Hematopoietic multipotent progenitor cell treated with erythropoietin and hydrocortisone succinate and interleukin-3 and kit ligand, for 4 days (in vitro differentiated cells): ENCODE data around the gene CPTP.

Experiments
- DNase-seq: peaks from one replicate; pipeline ENCODE4 v3.0.0-alpha.2; 2015

CPTP gene

GRCh38 chr1:1324524-1325287 is at the start of gene CPTP, which contains the start of gene INTS11:
Gene CPTP (plus strand): TSS chr1:1324802. CDS start chr1:1326911, 2,109 bp downstream.
Gene INTS11 (minus strand): TSS chr1:1324660. CDS start chr1:1324608, 52 bp downstream.
- peak; percentile 97 for DNase-seq

- DNase-seq: no peak
Observed at GRCh38 chr1:1274931-1275431, 49.6 kb upstream of the CPTP start.

GRCh38 chr1:1275836-1276235 is 48.8 kb upstream of the CPTP start:
- DNase-seq: no peak

- no peak for DNase-seq
Observed at GRCh38 chr1:1278620-1279019, 46.0 kb upstream of the CPTP start.

GRCh38 chr1:1279028-1279427 is 45.6 kb upstream of the CPTP start:
- DNase-seq: no peak

GRCh38 chr1:1280782-1281481 is 43.7 kb upstream of the CPTP start:
- no peak for DNase-seq

GRCh38 chr1:1281533-1282321 is 42.9 kb upstream of the CPTP start:
- no peak for DNase-seq

GRCh38 chr1:1282998-1283397 is 41.6 kb upstream of the CPTP start:
- DNase-seq: peak; percentile 29

GRCh38 chr1:1283821-1284220 is 40.8 kb upstream of the CPTP start:
- peak; percentile 48 for DNase-seq

- DNase-seq: no peak
Observed at GRCh38 chr1:1284221-1285101, 40.1 kb upstream of the CPTP start.

- DNase-seq: no peak
Observed at GRCh38 chr1:1285102-1285571, 39.5 kb upstream of the CPTP start.

GRCh38 chr1:1285611-1286311 is 38.8 kb upstream of the CPTP start:
- DNase-seq: no peak

- DNase-seq: no peak
Observed at GRCh38 chr1:1286313-1287261, 38.0 kb upstream of the CPTP start.

GRCh38 chr1:1287288-1288110 is 37.1 kb upstream of the CPTP start:
- no peak for DNase-seq

GRCh38 chr1:1290238-1290731 is 34.3 kb upstream of the CPTP start:
- peak; percentile 72 for DNase-seq

- DNase-seq: no peak
Observed at GRCh38 chr1:1291023-1291528, 33.5 kb upstream of the CPTP start.

- DNase-seq: peak; percentile 80
Observed at GRCh38 chr1:1291548-1292441, 32.8 kb upstream of the CPTP start.

GRCh38 chr1:1292442-1292779 is 32.2 kb upstream of the CPTP start:
- no peak for DNase-seq
